HepG2 (cell line): ENCODE data around the gene USP12. TPM values are rescaled to one million over a fixed set of nuclear protein-coding genes. Genes with fewer than 3 reads are reported as not detected.

ENCODE experiments used
- ATAC-seq: fragments of 200-7000 bp; cut with Tn5 transposase; 3 replicates; pipeline ENCODE4 v1.9.1; 2020; ENCODE audit warnings: mild to moderate bottlenecking, moderate library complexity
- Bru-seq: library from RNA; stranded (reverse); fragments of 400-500 nt; gene quantifications from one replicate; lab custom pipeline; 2021; lab: Mats Ljungman, UMichigan
- BruChase-seq, 2 experiments: library from RNA; stranded (reverse); fragments of 400-500 nt; gene quantifications; one replicate each; lab custom pipeline; 2021; lab: Mats Ljungman, UMichigan
- BruUV-seq: library from RNA; stranded (reverse); fragments of 400-500 nt; replicated peaks from 2 replicates; lab custom pipeline; 2021; lab: Mats Ljungman, UMichigan
- CTCF ChIA-PET: fragments of 300-600 bp; formaldehyde crosslinking; extraction: SDS; loops from one replicate; lab custom pipeline; 2021; ENCODE audit warnings: low total read pairs, inconsistent platforms, low intra/inter-chr PET ratio; lab: Yijun Ruan, JAX
- POLR2A ChIA-PET: fragments of 350-600 bp; sonication (Branson Sonifier 250); formaldehyde crosslinking; loops from one replicate; lab custom pipeline; 2020; ENCODE audit warnings: antibody characterized with exemption, inconsistent platforms; lab: Yijun Ruan, JAX
- DNase-seq: peaks from one replicate; pipeline ENCODE4 v3.0.0-alpha.2; 2015; ENCODE audit warnings: low spot score
- FAIRE-seq: peaks from 3 replicates; lab custom pipeline; 2011; peaks lifted over from hg19 to GRCh38; lab: Jason Lieb, UNC
- H2AFZ ChIP-seq: one replicate; pipeline ENCODE4 v1.6.1; 2011; ENCODE audit warnings: low read length, inconsistent platforms
- H3K27ac ChIP-seq: fragments of 300-600 bp; 3 replicates; pipeline ENCODE4 v1.8.0; 2011; ENCODE audit warnings: mixed run types, mild to moderate bottlenecking, mixed read lengths, low read length, inconsistent platforms; ENCODE audit not compliant: insufficient read depth; ENCODE audit errors: extremely low read length
- H3K27me3 ChIP-seq, 2 experiments: fragments of 200-600 bp in 1 of 2; 2 replicates in 1 of 2; 3 replicates in 1 of 2; pipeline versions ENCODE4 v1.6.0 to v1.8.0; 2011; ENCODE audit warnings: low read length in 2 of 2, mild to moderate bottlenecking in 2 of 2, moderate library complexity in 2 of 2, inconsistent platforms in 1 of 2; ENCODE audit not compliant: insufficient read depth in 2 of 2, control insufficient read depth in 1 of 2
- H3K36me3 ChIP-seq, 2 experiments: fragments of 200-600 bp in 1 of 2; replicated peaks in 1 of 2; 2 replicates in 1 of 2; 3 replicates in 1 of 2; pipeline versions ENCODE4 v1.5.1 to v1.8.0; 2011; ENCODE audit warnings: low read length in 2 of 2, inconsistent platforms in 1 of 2; ENCODE audit not compliant: insufficient read depth in 2 of 2, control insufficient read depth in 1 of 2
- H3K4me1 ChIP-seq: 2 replicates; pipeline ENCODE4 v1.5.1; 2012; ENCODE audit warnings: low read length, inconsistent platforms; ENCODE audit not compliant: insufficient read depth
- H3K4me2 ChIP-seq: 2 replicates; pipeline ENCODE4 v1.6.0; 2011; ENCODE audit warnings: low read depth, low read length, inconsistent platforms
- H3K4me3 ChIP-seq, 3 experiments: fragments of 200-600 bp in 1 of 3; sonication (generic), shearing (Covaris generic) in 1 of 3; replicated peaks in 1 of 3; 2 replicates each; pipeline ENCODE4 v1.5.1; 2011 to 2016; ENCODE audit warnings: low read length in 3 of 3, inconsistent platforms in 2 of 3, low read depth in 2 of 3, mild to moderate bottlenecking in 2 of 3, control low read depth in 1 of 3, mixed read lengths in 1 of 3; ENCODE audit not compliant: insufficient read depth in 1 of 3
- H3K79me2 ChIP-seq: one replicate; pipeline ENCODE4 v1.6.1; 2011; ENCODE audit warnings: low read length, inconsistent platforms; ENCODE audit not compliant: insufficient read depth
- H3K9ac ChIP-seq: 2 replicates; pipeline ENCODE4 v1.6.0; 2011; ENCODE audit warnings: mild to moderate bottlenecking, low read depth, low read length, inconsistent platforms; ENCODE audit not compliant: insufficient read depth
- H3K9me3 ChIP-seq: 2 replicates; pipeline ENCODE4 v1.5.1; 2012; ENCODE audit warnings: mild to moderate bottlenecking, low read length
- H4K20me1 ChIP-seq: 2 replicates; pipeline ENCODE4 v1.6.0; 2011; ENCODE audit warnings: inconsistent platforms, mild to moderate bottlenecking, low read length, moderate library complexity; ENCODE audit not compliant: insufficient read depth
- EZH2 ChIP-seq: conservative IDR thresholded peaks from 2 replicates; pipeline ENCODE4 v1.6.1; 2012; ENCODE audit warnings: mild to moderate bottlenecking, low read depth, low read length, moderate library complexity
- MYC ChIP-seq: sonication (generic); formaldehyde crosslinking; IDR thresholded peaks from 2 replicates; pipeline ENCODE4 v1.9.0; 2021; ENCODE audit warnings: missing genetic modification reagents, borderline replicate concordance
- NCOA2 ChIP-seq: sonication (generic); formaldehyde crosslinking; IDR thresholded peaks from 2 replicates; pipeline ENCODE4 v1.8.0; 2022; ENCODE audit warnings: inconsistent platforms
- POLR2A ChIP-seq, 2 experiments: IDR thresholded peaks; 2 replicates each; pipeline ENCODE4 v1.6.1; 2011; ENCODE audit warnings: low read depth in 2 of 2, low read length in 2 of 2, mild to moderate bottlenecking in 1 of 2, moderate library complexity in 1 of 2; ENCODE audit not compliant: insufficient read depth in 1 of 2
- SRSF1 ChIP-seq: fragments of 200-400 bp; formaldehyde crosslinking; optimal IDR thresholded peaks from 2 replicates; pipeline ENCODE3; 2017; ENCODE audit warnings: mild to moderate bottlenecking, low read depth, low read length, moderate library complexity
- ZFY ChIP-seq: sonication (generic); formaldehyde crosslinking; IDR thresholded peaks from 2 replicates; pipeline ENCODE4 v1.4.0; 2020; ENCODE audit warnings: missing genetic modification reagents
- ZNF441 ChIP-seq: sonication (generic); formaldehyde crosslinking; IDR thresholded peaks from 2 replicates; pipeline ENCODE4 v1.7.0; 2021; ENCODE audit warnings: missing genetic modification reagents, borderline replicate concordance
- ZNF501 ChIP-seq: sonication (generic); formaldehyde crosslinking; IDR thresholded peaks from 2 replicates; pipeline ENCODE4 v1.5.1; 2020; ENCODE audit warnings: mild to moderate bottlenecking, moderate library complexity, missing genetic modification reagents
- ZNF720 ChIP-seq: sonication (generic); formaldehyde crosslinking; IDR thresholded peaks from 2 replicates; pipeline ENCODE4 v1.4.0; 2020; ENCODE audit warnings: missing genetic modification reagents
- ZNF83 ChIP-seq: sonication (generic); formaldehyde crosslinking; IDR thresholded peaks from 2 replicates; pipeline ENCODE4 v1.4.0; 2020; ENCODE audit warnings: missing genetic modification reagents, mild to moderate bottlenecking, borderline replicate concordance
- ZNF879 ChIP-seq: sonication (generic); formaldehyde crosslinking; IDR thresholded peaks from 2 replicates; pipeline ENCODE4 v1.8.1; 2023; ENCODE audit warnings: missing genetic modification reagents
- WGBS: methylation state at CpG from one replicate; pipeline ENCODE4 v1.1.6; 2017; ENCODE audit warnings: low lambda C conversion rate; 5-methylcytosine and 5-hydroxymethylcytosine counted together
- in situ Hi-C: cut with HindIII; loops from 2 replicates; pipeline ENCODE4 v1.10.0; 2017; ENCODE audit warnings: low pct_unique_long_range_greater_than_20kb; ENCODE audit not compliant: extremely low pct_ligation_motif_present
- intact Hi-C: fragments of 100-400 bp; cut with micrococcal nuclease; formaldehyde crosslinking; loops from one replicate; pipeline ENCODE4 v1.10.0; 2022; ENCODE audit not compliant: unreplicated experiment
- long read RNA-seq, 2 experiments: library from RNA in 1 of 2; library from polyadenylated mRNA in 1 of 2; stranded (forward) in 1 of 2; unstranded in 1 of 2; transcript quantifications; one replicate each; pipeline ENCODE4 v2.0.0, GENCODE V29; 2019 to 2022
- polyA minus RNA-seq, 3 experiments: library from RNA; depleted of rRNA, polyadenylated mRNA; stranded (reverse); fragments of >200 nt; gene quantifications; 2 replicates each; pipeline ENCODE4 v1.2.3, GENCODE V29; 2011; ENCODE audit warnings: low replicate concordance in 1 of 3
- polyA plus RNA-seq, 8 experiments: library from polyadenylated mRNA; depleted of rRNA in 3 of 8; stranded (reverse) in 7 of 8; unstranded in 1 of 8; fragments of >200 nt; fragmentation: Illumina TruSeq in 4 of 8; extraction: Trizol in 4 of 8; gene quantifications; 2 replicates each; pipeline versions ENCODE4 v1.2.1 to v1.2.3, GENCODE V29; 2011 to 2016; ENCODE audit warnings: low read depth in 4 of 8, missing spikeins in 1 of 8, mixed read lengths in 1 of 8; ENCODE audit not compliant: insufficient read depth in 1 of 8
- total RNA-seq, 5 experiments: library from RNA; depleted of rRNA; stranded (reverse); fragments of >200 nt; fragmentation: Illumina TruSeq; extraction: Trizol; gene quantifications; 2 replicates each; pipeline ENCODE4 v1.2.3, GENCODE V29; 2016; ENCODE audit warnings: low read depth in 1 of 5
- TF ChIP-seq, protein P1 (sequence below): sonication (generic); formaldehyde crosslinking; IDR thresholded peaks from 2 replicates; pipeline ENCODE4 v1.8.1; 2023; ENCODE audit warnings: mild to moderate bottlenecking, missing genetic modification reagents
- TF ChIP-seq, protein P2 (sequence below): sonication (generic); formaldehyde crosslinking; IDR thresholded peaks from 2 replicates; pipeline ENCODE4 v1.4.0; 2020; ENCODE audit warnings: low read depth, mild to moderate bottlenecking, missing genetic modification reagents
- TF ChIP-seq, protein P3 (sequence below): sonication (generic); formaldehyde crosslinking; IDR thresholded peaks from 2 replicates; pipeline ENCODE4 v1.5.0; 2020; ENCODE audit warnings: mild to moderate bottlenecking, missing genetic modification reagents, moderate library complexity

USP12 gene, protein sequence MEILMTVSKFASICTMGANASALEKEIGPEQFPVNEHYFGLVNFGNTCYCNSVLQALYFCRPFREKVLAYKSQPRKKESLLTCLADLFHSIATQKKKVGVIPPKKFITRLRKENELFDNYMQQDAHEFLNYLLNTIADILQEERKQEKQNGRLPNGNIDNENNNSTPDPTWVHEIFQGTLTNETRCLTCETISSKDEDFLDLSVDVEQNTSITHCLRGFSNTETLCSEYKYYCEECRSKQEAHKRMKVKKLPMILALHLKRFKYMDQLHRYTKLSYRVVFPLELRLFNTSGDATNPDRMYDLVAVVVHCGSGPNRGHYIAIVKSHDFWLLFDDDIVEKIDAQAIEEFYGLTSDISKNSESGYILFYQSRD
- total RNA-seq (2016; rRNA removed; fragmentation: Illumina TruSeq; extraction: Trizol), result 19.5 and 30.3 TPM in 2 replicates
- total RNA-seq (2016; cell fraction: cytosol; rRNA removed; fragmentation: Illumina TruSeq; extraction: Trizol; ENCODE audit: low read depth), result 32.9 and 33.8 TPM in 2 replicates
- 19.4 and 26.7 TPM in 2 replicates for total RNA-seq (2016; cell fraction: insoluble cytoplasmic fraction; rRNA removed; fragmentation: Illumina TruSeq; extraction: Trizol)
- total RNA-seq (2016; cell fraction: membrane; rRNA removed; fragmentation: Illumina TruSeq; extraction: Trizol), result 34.7 and 39.3 TPM in 2 replicates
- 16.5 and 17.7 TPM in 2 replicates for total RNA-seq (2016; cell fraction: nucleus; rRNA removed; fragmentation: Illumina TruSeq; extraction: Trizol)
- polyA plus RNA-seq (2011; rRNA removed), result 9.4 and 9.8 TPM in 2 replicates
- 3.9 and 6.2 TPM in 2 replicates for polyA plus RNA-seq (2011; cell fraction: cytosol; rRNA removed)
- polyA plus RNA-seq (2011; cell fraction: nucleus; rRNA removed), result 2.7 and 3.4 TPM in 2 replicates
- 16.6 and 18.8 TPM in 2 replicates for polyA plus RNA-seq (2012)
- 36.8 and 44.5 TPM in 2 replicates for polyA plus RNA-seq (2016; cell fraction: cytosol; fragmentation: Illumina TruSeq; extraction: Trizol; ENCODE audit: low read depth)
- 28.8 and 29.4 TPM in 2 replicates for polyA plus RNA-seq (2016; cell fraction: insoluble cytoplasmic fraction; fragmentation: Illumina TruSeq; extraction: Trizol; ENCODE audit: low read depth)
- 31.5 and 33.7 TPM in 2 replicates for polyA plus RNA-seq (2016; cell fraction: membrane; fragmentation: Illumina TruSeq; extraction: Trizol; ENCODE audit: low read depth)
- 15.9 and 16.9 TPM in 2 replicates for polyA plus RNA-seq (2016; cell fraction: nucleus; fragmentation: Illumina TruSeq; extraction: Trizol; ENCODE audit: insufficient read depth, low read depth)
- 4.2 and 6.1 TPM in 2 replicates for polyA minus RNA-seq (2011; rRNA and poly(A)+ RNA removed; ENCODE audit: low replicate concordance)
- polyA minus RNA-seq (2011; cell fraction: cytosol; rRNA and poly(A)+ RNA removed), result 9.5 and 11.3 TPM in 2 replicates
- polyA minus RNA-seq (2011; cell fraction: nucleus; rRNA and poly(A)+ RNA removed), result 23.9 and 27.2 TPM in 2 replicates
- percentile 78 among the genes with signal in this experiment for Bru-seq, nascent RNA
- percentile 78 among the genes with signal in this experiment for BruChase-seq, experiment 1, labeled RNA remaining after a 6-hour chase
- BruChase-seq, experiment 2, labeled RNA remaining after a 2-hour chase, result percentile 76 among the genes with signal in this experiment
- long read RNA-seq, experiment 1, partial matches to known transcripts, result 1 of 2 reads
- long read RNA-seq, experiment 1, other reads (novel, unspliced or antisense), result 0 of 2 reads
- long read RNA-seq, experiment 2, partial matches to known transcripts, result 1 of 50 reads
- long read RNA-seq, experiment 2, other reads (novel, unspliced or antisense), result 45 of 50 reads

DNA sequence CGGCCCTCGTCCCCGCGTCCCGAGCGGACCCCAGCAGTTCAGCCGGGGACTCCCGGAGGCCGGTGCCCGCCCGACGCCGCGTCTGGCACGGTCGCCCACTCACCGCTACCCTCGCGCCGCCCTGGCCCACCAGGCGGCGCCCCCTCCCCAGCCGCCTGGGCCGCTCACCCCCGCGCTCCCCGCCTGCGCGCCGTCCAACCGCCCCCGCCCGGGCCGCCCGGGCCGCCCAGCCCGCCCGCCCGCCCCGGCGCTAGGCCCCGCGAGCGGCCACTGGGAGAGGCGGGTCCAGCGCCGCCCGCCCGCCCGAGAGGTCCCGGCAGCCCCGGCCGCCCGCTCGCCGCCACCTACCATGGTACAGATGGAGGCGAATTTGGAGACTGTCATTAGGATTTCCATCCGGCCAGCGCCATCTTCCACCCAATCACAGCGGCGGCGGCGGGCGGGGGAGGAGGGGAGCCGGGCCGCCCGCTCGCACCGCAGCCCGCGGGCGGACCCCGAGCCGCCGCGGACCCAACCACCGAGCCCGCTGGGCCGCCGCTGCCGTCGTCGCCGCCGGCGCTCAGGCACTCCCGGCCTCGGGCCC is at the start of gene USP12:
Gene USP12 (minus strand): TSS at position 568 of the 583 bp plus-strand sequence. CDS start 172 bp downstream, at position 396.
- no CpG with 5 or more reads among the region's 88 CpGs for WGBS
- TF ChIP-seq ZNF879 (CRISPR knock-in tag) (no peak), EZH2 (no peak), ZNF441 (CRISPR knock-in tag) (no peak), NCOA2 (CRISPR knock-in tag) (no peak), ZNF83 (CRISPR knock-in tag) (no peak), SRSF1 (no peak), ZNF720 (no peak), POLR2A (IDR thresholded peaks at IDR 0.05; ENCODE audit: insufficient read depth in 1 of 2, low read depth in 2 of 2, low read length in 2 of 2) (peak in 1 of 2 experiments; percentile 59; a peak in 2 of 4 replicates), ZFY (peak; percentile 42; the same call in 1 of the 2 replicates), ZNF501 (CRISPR knock-in tag) (no peak), MYC (0 out of 2 replicates have a peak, but pooled peaks have one; percentile 5)
- TF ChIP-seq, protein P1, sequence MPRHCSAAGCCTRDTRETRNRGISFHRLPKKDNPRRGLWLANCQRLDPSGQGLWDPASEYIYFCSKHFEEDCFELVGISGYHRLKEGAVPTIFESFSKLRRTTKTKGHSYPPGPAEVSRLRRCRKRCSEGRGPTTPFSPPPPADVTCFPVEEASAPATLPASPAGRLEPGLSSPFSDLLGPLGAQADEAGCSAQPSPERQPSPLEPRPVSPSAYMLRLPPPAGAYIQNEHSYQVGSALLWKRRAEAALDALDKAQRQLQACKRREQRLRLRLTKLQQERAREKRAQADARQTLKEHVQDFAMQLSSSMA, result no peak
- TF ChIP-seq, protein P2, sequence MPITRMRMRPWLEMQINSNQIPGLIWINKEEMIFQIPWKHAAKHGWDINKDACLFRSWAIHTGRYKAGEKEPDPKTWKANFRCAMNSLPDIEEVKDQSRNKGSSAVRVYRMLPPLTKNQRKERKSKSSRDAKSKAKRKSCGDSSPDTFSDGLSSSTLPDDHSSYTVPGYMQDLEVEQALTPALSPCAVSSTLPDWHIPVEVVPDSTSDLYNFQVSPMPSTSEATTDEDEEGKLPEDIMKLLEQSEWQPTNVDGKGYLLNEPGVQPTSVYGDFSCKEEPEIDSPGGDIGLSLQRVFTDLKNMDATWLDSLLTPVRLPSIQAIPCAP (CRISPR knock-in tag), result no peak
- TF ChIP-seq, protein P3, sequence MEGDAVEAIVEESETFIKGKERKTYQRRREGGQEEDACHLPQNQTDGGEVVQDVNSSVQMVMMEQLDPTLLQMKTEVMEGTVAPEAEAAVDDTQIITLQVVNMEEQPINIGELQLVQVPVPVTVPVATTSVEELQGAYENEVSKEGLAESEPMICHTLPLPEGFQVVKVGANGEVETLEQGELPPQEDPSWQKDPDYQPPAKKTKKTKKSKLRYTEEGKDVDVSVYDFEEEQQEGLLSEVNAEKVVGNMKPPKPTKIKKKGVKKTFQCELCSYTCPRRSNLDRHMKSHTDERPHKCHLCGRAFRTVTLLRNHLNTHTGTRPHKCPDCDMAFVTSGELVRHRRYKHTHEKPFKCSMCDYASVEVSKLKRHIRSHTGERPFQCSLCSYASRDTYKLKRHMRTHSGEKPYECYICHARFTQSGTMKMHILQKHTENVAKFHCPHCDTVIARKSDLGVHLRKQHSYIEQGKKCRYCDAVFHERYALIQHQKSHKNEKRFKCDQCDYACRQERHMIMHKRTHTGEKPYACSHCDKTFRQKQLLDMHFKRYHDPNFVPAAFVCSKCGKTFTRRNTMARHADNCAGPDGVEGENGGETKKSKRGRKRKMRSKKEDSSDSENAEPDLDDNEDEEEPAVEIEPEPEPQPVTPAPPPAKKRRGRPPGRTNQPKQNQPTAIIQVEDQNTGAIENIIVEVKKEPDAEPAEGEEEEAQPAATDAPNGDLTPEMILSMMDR (CRISPR knock-in tag), result peak; percentile 26; the same call in 1 of the 2 replicates

More for the DNA sequence above, at the start of gene USP12:
- ChIA-PET CTCF (no interaction called here), POLR2A (interaction anchor here (1.1 to 1.3 kb wide), 2 partner anchors 12 to 180 kb away, joined by 4 to 5 read pairs; no protein-coding TSS in a partner anchor)
- peak within 1 kb of the TSS; percentile 83 to 92 (median 87) for H3K4me3 ChIP-seq
- ATAC-seq (peak; percentile 45), FAIRE-seq (no peak), DNase-seq (no peak)
- intact Hi-C loops, result loop anchor here (2.0 to 5.0 kb wide), 3 partner anchors 81 to 224 kb away; partner anchors contain the start of gene RPL21
- no peaks in the 10 kb centered on the region for H3K9me3 ChIP-seq
- no TSS peak for BruUV-seq
- H3K27me3 ChIP-seq, result peaks cover 0 to 3% of the 10 kb centered on the region in 2 experiments; a peak in 1 of 5 replicates
- peaks cover 40% of the 10 kb centered on the region for H3K79me2 ChIP-seq
- peak within 1 kb of the TSS; percentile 90 for H3K4me2 ChIP-seq
- H2AFZ ChIP-seq, result peak within 1 kb of the TSS; percentile 62
- peak within 1 kb of the TSS; percentile 77 for H3K27ac ChIP-seq
- H4K20me1 ChIP-seq, result peaks cover 5% of the 10 kb centered on the region
- in situ Hi-C loops, result loop anchor here (10.0 kb wide), 1 partner anchor 177 kb away; no protein-coding TSS in a partner anchor
- H3K9ac ChIP-seq, result peak within 1 kb of the TSS; percentile 81
- H3K36me3 ChIP-seq, result no peaks in the 10 kb centered on the region
- peaks cover 33% of the 10 kb centered on the region for H3K4me1 ChIP-seq
